Liver (tissue), 9 donors: ENCODE data around the gene PGM1. TPM values are rescaled to one million over a fixed set of nuclear protein-coding genes. Genes with fewer than 3 reads are reported as not detected.

ENCODE experiments used
- DNase-seq: peaks from one replicate; pipeline ENCODE4 v3.0.0-alpha.2; 2017; ENCODE audit warnings: low spot score
- H3K27ac ChIP-seq, 2 donors: one replicate each; pipeline ENCODE4 v1.7.0; 2013; ENCODE audit warnings: inconsistent platforms in 2 of 2, low read length in 2 of 2, control low read depth in 1 of 2, low read depth in 1 of 2, mild to moderate bottlenecking in 1 of 2
- H3K27me3 ChIP-seq, 4 donors: one replicate each; pipeline versions ENCODE4 v1.6.1 to v1.7.0; 2013; ENCODE audit warnings: low read length in 3 of 4, inconsistent platforms in 1 of 4, mild to moderate bottlenecking in 1 of 4, moderate library complexity in 1 of 4; ENCODE audit not compliant: control insufficient read depth in 4 of 4, insufficient read depth in 4 of 4
- H3K36me3 ChIP-seq, 4 donors: one replicate each; pipeline versions ENCODE4 v1.6.1 to v1.7.0; 2013; ENCODE audit warnings: low read length in 3 of 4, mild to moderate bottlenecking in 3 of 4, low read depth in 1 of 4, moderate library complexity in 1 of 4; ENCODE audit not compliant: control insufficient read depth in 4 of 4, insufficient read depth in 3 of 4
- H3K4me1 ChIP-seq, 4 donors: one replicate each; pipeline versions ENCODE4 v1.6.1 to v1.7.0; 2013; ENCODE audit warnings: low read length in 3 of 4, mild to moderate bottlenecking in 3 of 4, moderate library complexity in 1 of 4; ENCODE audit not compliant: control insufficient read depth in 4 of 4, insufficient read depth in 4 of 4
- H3K4me3 ChIP-seq, 3 donors: one replicate each; pipeline versions ENCODE4 v1.6.1 to v1.7.0; 2013; ENCODE audit warnings: low read length in 3 of 3, control low read depth in 1 of 3, low read depth in 1 of 3, mild to moderate bottlenecking in 1 of 3
- H3K9ac ChIP-seq, 2 donors: one replicate each; pipeline ENCODE4 v1.7.0; 2013; ENCODE audit warnings: low read length in 2 of 2, mild to moderate bottlenecking in 2 of 2, moderate library complexity in 2 of 2, control low read depth in 1 of 2, low read depth in 1 of 2
- H3K9me3 ChIP-seq, 4 donors: one replicate each; pipeline versions ENCODE4 v1.6.1 to v1.7.0; 2013; ENCODE audit warnings: low read length in 3 of 4; ENCODE audit not compliant: control insufficient read depth in 4 of 4
- CTCF ChIP-seq: fragments of 150-350 bp; IDR thresholded peaks from 2 replicates; pipeline ENCODE4 v1.5.1; 2017; ENCODE audit warnings: improper control_type of control experiment, low read depth, low read length; ENCODE audit not compliant: missing input control
- EGR1 ChIP-seq, 2 donors: IDR thresholded peaks; 2 replicates each; pipeline ENCODE4 v1.6.1; 2016 to 2018; ENCODE audit warnings: antibody characterized with exemption in 2 of 2, low read depth in 2 of 2
- FOXA1 ChIP-seq: IDR thresholded peaks from 2 replicates; pipeline ENCODE4 v1.6.1; 2016; ENCODE audit warnings: antibody characterized with exemption
- FOXA2 ChIP-seq: IDR thresholded peaks from 2 replicates; pipeline ENCODE4 v1.6.1; 2016; ENCODE audit warnings: antibody characterized with exemption
- GABPA ChIP-seq, 2 donors: IDR thresholded peaks in 1 of 2; conservative IDR thresholded peaks in 1 of 2; 2 replicates each; pipeline ENCODE4 v1.6.1; 2016; ENCODE audit warnings: antibody characterized with exemption in 2 of 2, mild to moderate bottlenecking in 1 of 2, moderate library complexity in 1 of 2
- HNF4A ChIP-seq, 2 donors: conservative IDR thresholded peaks; 2 replicates each; pipeline ENCODE4 v1.6.1; 2016; ENCODE audit warnings: antibody characterized with exemption in 2 of 2, mild to moderate bottlenecking in 2 of 2
- HNF4G ChIP-seq: IDR thresholded peaks from 2 replicates; pipeline ENCODE4 v1.6.1; 2016; ENCODE audit warnings: antibody characterized with exemption
- JUND ChIP-seq, 2 donors: IDR thresholded peaks; 2 replicates each; pipeline ENCODE4 v1.6.1; 2016; ENCODE audit warnings: antibody characterized with exemption in 2 of 2
- NR2F2 ChIP-seq: IDR thresholded peaks from 2 replicates; pipeline ENCODE4 v1.6.1; 2016; ENCODE audit warnings: antibody characterized with exemption
- RAD21 ChIP-seq, 2 donors: IDR thresholded peaks; 2 replicates each; pipeline ENCODE4 v1.6.1; 2016; ENCODE audit warnings: antibody characterized with exemption in 2 of 2, mild to moderate bottlenecking in 2 of 2
- RXRA ChIP-seq, 2 donors: IDR thresholded peaks; 2 replicates each; pipeline ENCODE4 v1.6.1; 2017 to 2018; ENCODE audit warnings: antibody characterized with exemption in 2 of 2, mild to moderate bottlenecking in 1 of 2
- SP1 ChIP-seq: IDR thresholded peaks from 2 replicates; pipeline ENCODE4 v1.6.1; 2018; ENCODE audit warnings: antibody characterized with exemption, mild to moderate bottlenecking
- TAF1 ChIP-seq: conservative IDR thresholded peaks from 2 replicates; pipeline ENCODE4 v1.6.1; 2016; ENCODE audit warnings: antibody characterized with exemption, mild to moderate bottlenecking
- YY1 ChIP-seq: IDR thresholded peaks from 2 replicates; pipeline ENCODE4 v1.6.1; 2016; ENCODE audit warnings: antibody characterized with exemption, mild to moderate bottlenecking
- WGBS: extraction: QIAGEN DNeasy Blood & Tissue Kit; methylation state at CpG from one replicate; pipeline ENCODE4 v1.1.7; 2013; 5-methylcytosine and 5-hydroxymethylcytosine counted together
- polyA plus RNA-seq, 2 donors: library from polyadenylated mRNA; stranded (reverse) in 1 of 2; unstranded in 1 of 2; fragments of 200-250 nt in 1 of 2; fragments of >200 nt in 1 of 2; fragmentation: Nextera tagmentation in 1 of 2; extraction: Ambion mirVana in 1 of 2; gene quantifications; one replicate each; pipeline versions ENCODE4 v1.2.1 to v1.2.3, GENCODE V29; 2013 to 2015
- total RNA-seq, 2 donors: library from RNA; depleted of rRNA; stranded (reverse); fragments of >200 nt; gene quantifications; one replicate each; pipeline ENCODE4 v1.2.3, GENCODE V29; 2014
- TF ChIP-seq, protein P1 (sequence below): IDR thresholded peaks from 2 replicates; pipeline ENCODE4 v1.6.1; 2016; ENCODE audit warnings: antibody characterized with exemption
- TF ChIP-seq, protein P2 (sequence below): IDR thresholded peaks from 2 replicates; pipeline ENCODE4 v1.6.1; 2016; ENCODE audit warnings: antibody characterized with exemption, mild to moderate bottlenecking
- TF ChIP-seq, protein P3 (sequence below): IDR thresholded peaks from 2 replicates; pipeline ENCODE4 v1.6.1; 2016; ENCODE audit warnings: antibody characterized with exemption
- TF ChIP-seq, protein P4 (sequence below): IDR thresholded peaks from 2 replicates; pipeline ENCODE4 v1.6.1; 2016; ENCODE audit warnings: antibody characterized with exemption
- donor health status: healthy.
- donor health status: healthy.
- donor health status: healthy.
- donor health status: healthy.
- donor health status: healthy.

PGM1 gene
- total and polyA plus RNA-seq, 4 donors: 57.3 to 224 (median 120) TPM

DNA sequence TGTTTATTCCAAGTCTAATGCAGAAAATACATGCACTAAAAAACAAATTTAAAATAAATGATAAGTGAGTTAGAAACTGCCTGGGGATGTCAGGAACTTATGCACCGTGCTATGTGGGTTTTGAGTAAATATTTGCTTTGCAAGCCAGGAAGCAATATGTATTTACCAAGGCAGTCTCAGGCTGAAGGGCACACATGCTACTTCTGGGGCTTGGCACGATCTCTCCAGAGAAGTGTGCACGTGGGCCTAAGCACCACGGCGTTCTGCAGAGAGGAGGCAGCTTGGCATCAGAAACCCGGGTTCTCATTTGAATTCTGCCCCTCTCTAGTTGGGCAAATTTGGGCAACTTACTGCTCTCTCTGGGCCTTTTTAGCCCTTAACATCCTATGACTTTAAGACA is 108.0 kb downstream of the PGM1 start:
- no peaks in the 10 kb centered on the region for H3K27me3 ChIP-seq
- no peaks in the 10 kb centered on the region for H3K36me3 ChIP-seq
- DNase-seq: no peak
- TF ChIP-seq, protein P1, sequence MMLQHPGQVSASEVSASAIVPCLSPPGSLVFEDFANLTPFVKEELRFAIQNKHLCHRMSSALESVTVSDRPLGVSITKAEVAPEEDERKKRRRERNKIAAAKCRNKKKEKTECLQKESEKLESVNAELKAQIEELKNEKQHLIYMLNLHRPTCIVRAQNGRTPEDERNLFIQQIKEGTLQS: no peak
- TF ChIP-seq HNF4A (conservative IDR thresholded peaks at IDR 0.05) (no peak), CTCF (no peak), YY1 (no peak), NR2F2 (no peak), FOXA2 (no peak), HNF4G (no peak), EGR1 (IDR thresholded peaks at IDR 0.05; ENCODE audit: low read depth in 2 of 2) (no peak), TAF1 (no peak), RAD21 (IDR thresholded peaks at IDR 0.05) (no peak), FOXA1 (no peak), RXRA (IDR thresholded peaks at IDR 0.05) (no peak), SP1 (no peak), JUND (IDR thresholded peaks at IDR 0.05) (no peak), GABPA (IDR thresholded peaks at IDR 0.05 in 1 of 2, conservative IDR thresholded peaks at IDR 0.05 in 1 of 2) (no peak)
- TF ChIP-seq, protein P2, sequence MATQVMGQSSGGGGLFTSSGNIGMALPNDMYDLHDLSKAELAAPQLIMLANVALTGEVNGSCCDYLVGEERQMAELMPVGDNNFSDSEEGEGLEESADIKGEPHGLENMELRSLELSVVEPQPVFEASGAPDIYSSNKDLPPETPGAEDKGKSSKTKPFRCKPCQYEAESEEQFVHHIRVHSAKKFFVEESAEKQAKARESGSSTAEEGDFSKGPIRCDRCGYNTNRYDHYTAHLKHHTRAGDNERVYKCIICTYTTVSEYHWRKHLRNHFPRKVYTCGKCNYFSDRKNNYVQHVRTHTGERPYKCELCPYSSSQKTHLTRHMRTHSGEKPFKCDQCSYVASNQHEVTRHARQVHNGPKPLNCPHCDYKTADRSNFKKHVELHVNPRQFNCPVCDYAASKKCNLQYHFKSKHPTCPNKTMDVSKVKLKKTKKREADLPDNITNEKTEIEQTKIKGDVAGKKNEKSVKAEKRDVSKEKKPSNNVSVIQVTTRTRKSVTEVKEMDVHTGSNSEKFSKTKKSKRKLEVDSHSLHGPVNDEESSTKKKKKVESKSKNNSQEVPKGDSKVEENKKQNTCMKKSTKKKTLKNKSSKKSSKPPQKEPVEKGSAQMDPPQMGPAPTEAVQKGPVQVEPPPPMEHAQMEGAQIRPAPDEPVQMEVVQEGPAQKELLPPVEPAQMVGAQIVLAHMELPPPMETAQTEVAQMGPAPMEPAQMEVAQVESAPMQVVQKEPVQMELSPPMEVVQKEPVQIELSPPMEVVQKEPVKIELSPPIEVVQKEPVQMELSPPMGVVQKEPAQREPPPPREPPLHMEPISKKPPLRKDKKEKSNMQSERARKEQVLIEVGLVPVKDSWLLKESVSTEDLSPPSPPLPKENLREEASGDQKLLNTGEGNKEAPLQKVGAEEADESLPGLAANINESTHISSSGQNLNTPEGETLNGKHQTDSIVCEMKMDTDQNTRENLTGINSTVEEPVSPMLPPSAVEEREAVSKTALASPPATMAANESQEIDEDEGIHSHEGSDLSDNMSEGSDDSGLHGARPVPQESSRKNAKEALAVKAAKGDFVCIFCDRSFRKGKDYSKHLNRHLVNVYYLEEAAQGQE: no peak
- TF ChIP-seq, protein P3, sequence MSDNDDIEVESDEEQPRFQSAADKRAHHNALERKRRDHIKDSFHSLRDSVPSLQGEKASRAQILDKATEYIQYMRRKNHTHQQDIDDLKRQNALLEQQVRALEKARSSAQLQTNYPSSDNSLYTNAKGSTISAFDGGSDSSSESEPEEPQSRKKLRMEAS: no peak
- TF ChIP-seq, protein P4, sequence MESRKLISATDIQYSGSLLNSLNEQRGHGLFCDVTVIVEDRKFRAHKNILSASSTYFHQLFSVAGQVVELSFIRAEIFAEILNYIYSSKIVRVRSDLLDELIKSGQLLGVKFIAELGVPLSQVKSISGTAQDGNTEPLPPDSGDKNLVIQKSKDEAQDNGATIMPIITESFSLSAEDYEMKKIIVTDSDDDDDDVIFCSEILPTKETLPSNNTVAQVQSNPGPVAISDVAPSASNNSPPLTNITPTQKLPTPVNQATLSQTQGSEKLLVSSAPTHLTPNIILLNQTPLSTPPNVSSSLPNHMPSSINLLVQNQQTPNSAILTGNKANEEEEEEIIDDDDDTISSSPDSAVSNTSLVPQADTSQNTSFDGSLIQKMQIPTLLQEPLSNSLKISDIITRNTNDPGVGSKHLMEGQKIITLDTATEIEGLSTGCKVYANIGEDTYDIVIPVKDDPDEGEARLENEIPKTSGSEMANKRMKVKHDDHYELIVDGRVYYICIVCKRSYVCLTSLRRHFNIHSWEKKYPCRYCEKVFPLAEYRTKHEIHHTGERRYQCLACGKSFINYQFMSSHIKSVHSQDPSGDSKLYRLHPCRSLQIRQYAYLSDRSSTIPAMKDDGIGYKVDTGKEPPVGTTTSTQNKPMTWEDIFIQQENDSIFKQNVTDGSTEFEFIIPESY: no peak
- WGBS: 38% methylated on average over 6 of the region's 6 CpGs
- H3K27ac ChIP-seq: no peak overlapping the region
- H3K9me3 ChIP-seq: no peaks in the 10 kb centered on the region
- H3K9ac ChIP-seq: no peak overlapping the region
- no peak overlapping the region for H3K4me3 ChIP-seq
- H3K4me1 ChIP-seq: peaks cover 0 to 7% (median 3%) of the 10 kb centered on the region in 4 donors
